ENCODE data around the gene TMUB1.
A peak's percentile ranks its signal among the peaks of the same experiment; 100 is the strongest.

TMUB1 gene

GRCh38 chr7:151061213-151062110 lies 21.8 kb downstream of the TMUB1 start:
- in situ Hi-C loops (cut with HindIII; ENCODE audit: low sequenced_read_pairs), result no loop called here

GRCh38 chr7:151060416-151061212 lies 22.7 kb downstream of the TMUB1 start:
- DNase-seq (ENCODE audit: low read depth), result no peak
- in situ Hi-C loops (cut with HindIII; ENCODE audit: low sequenced_read_pairs), result no loop called here

More at GRCh38 chr7:151061213-151062110, 21.8 kb downstream of the TMUB1 start:
- H3K4me3 ChIP-seq (ENCODE audit: low read depth, low read length), result peak overlapping the region; percentile 84
- no peak for DNase-seq (ENCODE audit: low read depth)
- TF ChIP-seq, protein P1, sequence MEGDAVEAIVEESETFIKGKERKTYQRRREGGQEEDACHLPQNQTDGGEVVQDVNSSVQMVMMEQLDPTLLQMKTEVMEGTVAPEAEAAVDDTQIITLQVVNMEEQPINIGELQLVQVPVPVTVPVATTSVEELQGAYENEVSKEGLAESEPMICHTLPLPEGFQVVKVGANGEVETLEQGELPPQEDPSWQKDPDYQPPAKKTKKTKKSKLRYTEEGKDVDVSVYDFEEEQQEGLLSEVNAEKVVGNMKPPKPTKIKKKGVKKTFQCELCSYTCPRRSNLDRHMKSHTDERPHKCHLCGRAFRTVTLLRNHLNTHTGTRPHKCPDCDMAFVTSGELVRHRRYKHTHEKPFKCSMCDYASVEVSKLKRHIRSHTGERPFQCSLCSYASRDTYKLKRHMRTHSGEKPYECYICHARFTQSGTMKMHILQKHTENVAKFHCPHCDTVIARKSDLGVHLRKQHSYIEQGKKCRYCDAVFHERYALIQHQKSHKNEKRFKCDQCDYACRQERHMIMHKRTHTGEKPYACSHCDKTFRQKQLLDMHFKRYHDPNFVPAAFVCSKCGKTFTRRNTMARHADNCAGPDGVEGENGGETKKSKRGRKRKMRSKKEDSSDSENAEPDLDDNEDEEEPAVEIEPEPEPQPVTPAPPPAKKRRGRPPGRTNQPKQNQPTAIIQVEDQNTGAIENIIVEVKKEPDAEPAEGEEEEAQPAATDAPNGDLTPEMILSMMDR (IDR thresholded peaks at IDR 0.05; ENCODE audit: low read depth, low read length, missing control alignments), result no peak

GRCh38 chr7:151060113-151060415 lies 23.2 kb downstream of the TMUB1 start:
- in situ Hi-C loops (cut with HindIII; ENCODE audit: low sequenced_read_pairs), result no loop called here
- TF ChIP-seq, protein P1 (IDR thresholded peaks at IDR 0.05; ENCODE audit: low read depth, low read length, missing control alignments), result no peak
- H3K4me3 ChIP-seq (ENCODE audit: low read depth, low read length), result peak overlapping the region; percentile 84

More at GRCh38 chr7:151060416-151061212, 22.7 kb downstream of the TMUB1 start:
- peak overlapping the region; percentile 84 for H3K4me3 ChIP-seq (ENCODE audit: low read depth, low read length)
- TF ChIP-seq, protein P1 (IDR thresholded peaks at IDR 0.05; ENCODE audit: low read depth, low read length, missing control alignments), result peak; percentile 2

DNA sequence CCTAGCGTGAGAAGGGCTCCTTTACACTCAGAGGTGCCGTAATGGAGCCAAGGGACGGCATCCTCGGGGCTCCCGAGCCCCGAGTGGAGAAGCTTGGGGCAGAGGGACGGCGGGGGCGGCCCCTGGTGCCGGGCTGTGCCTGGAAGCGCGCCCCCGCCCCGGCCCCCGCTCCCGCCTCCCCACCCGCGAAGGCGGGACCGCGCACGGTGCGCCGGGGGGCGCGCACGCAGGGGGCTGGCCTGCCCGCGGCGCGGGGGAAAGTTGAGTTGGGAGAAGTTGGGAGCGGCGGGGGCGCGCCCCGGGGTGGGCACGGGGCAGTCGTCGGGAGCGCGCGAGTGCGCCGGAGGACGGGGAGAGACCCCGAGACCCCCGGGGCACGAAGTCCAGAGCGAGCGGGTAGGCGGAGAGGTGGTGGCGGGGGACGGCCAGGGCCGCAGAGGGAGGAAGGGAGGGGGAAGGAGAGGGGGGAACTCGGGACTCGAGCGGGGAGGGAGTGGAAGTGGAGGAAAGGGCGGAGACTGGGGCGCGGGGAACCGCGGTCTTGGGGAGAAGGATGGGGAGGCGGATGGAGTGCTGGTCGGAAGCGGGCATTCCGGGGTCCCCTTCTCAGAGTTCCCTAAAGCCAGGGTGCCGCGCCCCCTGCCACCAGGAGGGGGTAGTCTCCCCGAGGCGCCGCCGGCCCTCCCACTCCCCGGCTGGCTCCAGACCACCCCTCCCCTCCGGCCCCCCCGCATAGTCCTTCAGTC lies 23.8 kb downstream of the TMUB1 start, which contains the start of gene SLC4A2:
Gene SLC4A2, plus strand, starts transcription at position 223 of the 746 bp plus-strand sequence. CDS start 2,399 bp downstream, outside the sequence.
- no peak for DNase-seq (ENCODE audit: low read depth)
- H3K4me3 ChIP-seq (ENCODE audit: low read depth, low read length), result peak within 1 kb of the TSS; percentile 84
- TF ChIP-seq, protein P1 (IDR thresholded peaks at IDR 0.05; ENCODE audit: low read depth, low read length, missing control alignments), result peak; percentile 55
- in situ Hi-C loops (cut with HindIII; ENCODE audit: low sequenced_read_pairs), result no loop called here

More at GRCh38 chr7:151060113-151060415, 23.2 kb downstream of the TMUB1 start:
- no peak for DNase-seq (ENCODE audit: low read depth)

- in situ Hi-C loops (cut with HindIII; ENCODE audit: low sequenced_read_pairs), result no loop called here
- H3K4me3 ChIP-seq (ENCODE audit: low read depth, low read length), result peak overlapping the region; percentile 84
- TF ChIP-seq, protein P1 (IDR thresholded peaks at IDR 0.05; ENCODE audit: low read depth, low read length, missing control alignments), result no peak
- no peak for DNase-seq (ENCODE audit: low read depth)
Measured at GRCh38 chr7:151058781-151059366, 24.4 kb downstream of the TMUB1 start.

All from astrocyte of the cerebellum (primary cell).